SK-N-SH (cell line): Measurements from ENCODE around the gene CDC6. TPM values are rescaled to one million over a fixed set of nuclear protein-coding genes. Genes with fewer than 3 reads are reported as not detected.

ENCODE experiments used
- CTCF ChIA-PET: fragments of 300-600, 350-600 bp; formaldehyde crosslinking; extraction: SDS; loops from one replicate; lab custom pipeline; 2021; lab: Yijun Ruan, JAX
- POLR2A ChIA-PET: fragments of 350-600 bp; sonication (Branson Sonifier 250); formaldehyde crosslinking; extraction: SDS; loops from one replicate; lab custom pipeline; 2020; ENCODE audit warnings: antibody characterized with exemption, inconsistent platforms; lab: Yijun Ruan, JAX
- DNase-seq: peaks from one replicate; pipeline ENCODE4 v3.0.0; 2012
- H2AFZ ChIP-seq: fragments of 200-600 bp; sonication (generic); 2 replicates; pipeline ENCODE4 v1.8.1; 2016; ENCODE audit warnings: antibody characterized with exemption, mild to moderate bottlenecking, low read depth
- H3F3A ChIP-seq: fragments of 200-600 bp; sonication (generic); replicated peaks from 2 replicates; pipeline ENCODE3; 2016; ENCODE audit warnings: antibody characterized with exemption, mild to moderate bottlenecking; ENCODE audit not compliant: insufficient read depth
- H3K27ac ChIP-seq, 2 experiments: fragments of 200-500 bp in 1 of 2; fragments of 200-600 bp in 1 of 2; sonication (Bioruptor generic) in 1 of 2; sonication (generic), shearing (Covaris generic) in 1 of 2; 2 replicates each; pipeline versions ENCODE4 v1.5.1 to v1.6.1; 2014 to 2016; ENCODE audit warnings: low read depth in 2 of 2, inconsistent platforms in 1 of 2, low read length in 1 of 2, mild to moderate bottlenecking in 1 of 2, mixed read lengths in 1 of 2
- H3K27me3 ChIP-seq: fragments of 200-600 bp; sonication (generic), shearing (Covaris generic); 2 replicates; pipeline ENCODE4 v1.6.1; 2016; ENCODE audit warnings: mixed run types; ENCODE audit not compliant: insufficient read depth
- H3K36me3 ChIP-seq, 2 experiments: fragments of 200-500 bp in 1 of 2; fragments of 200-600 bp in 1 of 2; sonication (Bioruptor generic) in 1 of 2; sonication (generic) in 1 of 2; replicated peaks in 1 of 2; 2 replicates each; pipeline versions ENCODE3 to v1.5.1; 2014 to 2016; ENCODE audit warnings: low read length in 1 of 2, mild to moderate bottlenecking in 1 of 2; ENCODE audit not compliant: insufficient read depth in 2 of 2, control insufficient read depth in 1 of 2
- H3K4me1 ChIP-seq, 2 experiments: fragments of 200-500 bp in 1 of 2; fragments of 200-600 bp in 1 of 2; sonication (Bioruptor generic) in 1 of 2; sonication (generic), shearing (Covaris generic) in 1 of 2; 2 replicates each; pipeline versions ENCODE4 v1.5.1 to v1.6.1; 2014 to 2016; ENCODE audit warnings: low read depth in 1 of 2, low read length in 1 of 2, mixed run types in 1 of 2; ENCODE audit not compliant: insufficient read depth in 2 of 2, control insufficient read depth in 1 of 2
- H3K4me2 ChIP-seq: fragments of 200-600 bp; sonication (generic), shearing (Covaris generic); 2 replicates; pipeline ENCODE4 v1.6.1; 2017; ENCODE audit warnings: mixed run types
- H3K4me3 ChIP-seq, 2 experiments: fragments of 200-500 bp in 1 of 2; fragments of 200-600 bp in 1 of 2; sonication (Bioruptor generic) in 1 of 2; sonication (generic), shearing (Covaris generic) in 1 of 2; 2 replicates each; pipeline versions ENCODE4 v1.5.1 to v1.8.1; 2014 to 2016; ENCODE audit warnings: low read depth in 2 of 2, inconsistent platforms in 1 of 2, low read length in 1 of 2, mild to moderate bottlenecking in 1 of 2, mixed read lengths in 1 of 2, moderate library complexity in 1 of 2
- H3K79me2 ChIP-seq: fragments of 200-600 bp; sonication (generic); 2 replicates; pipeline ENCODE4 v1.8.1; 2017; ENCODE audit warnings: mild to moderate bottlenecking; ENCODE audit not compliant: insufficient read depth
- H3K9ac ChIP-seq: fragments of 200-600 bp; sonication (generic); 2 replicates; pipeline ENCODE4 v1.6.1; 2017; ENCODE audit warnings: mixed run types
- H3K9me2 ChIP-seq: fragments of 200-600 bp; sonication (generic); 2 replicates; pipeline ENCODE4 v1.6.1; 2017; ENCODE audit warnings: mixed run types
- H3K9me3 ChIP-seq: fragments of 200-600 bp; sonication (generic); 2 replicates; pipeline ENCODE4 v1.6.1; 2017; ENCODE audit warnings: mixed run types, mild to moderate bottlenecking, moderate library complexity
- H4K20me1 ChIP-seq: fragments of 200-600 bp; sonication (generic); 2 replicates; pipeline ENCODE4 v1.6.1; 2017; ENCODE audit warnings: mild to moderate bottlenecking, mixed run types; ENCODE audit not compliant: insufficient read depth
- CHD2 ChIP-seq: fragments of 150-350 bp; IDR thresholded peaks from 2 replicates; pipeline ENCODE4 v1.6.1; 2018; ENCODE audit warnings: low read length; ENCODE audit not compliant: partially characterized antibody
- FOXM1 ChIP-seq: IDR thresholded peaks from 2 replicates; pipeline ENCODE4 v1.4.0; 2012; ENCODE audit warnings: low read depth, mild to moderate bottlenecking
- GABPA ChIP-seq: IDR thresholded peaks from 2 replicates; pipeline ENCODE4 v1.4.0; 2012; ENCODE audit warnings: low read depth, mild to moderate bottlenecking
- MEF2A ChIP-seq: IDR thresholded peaks from 2 replicates; pipeline ENCODE4 v1.4.0; 2012; ENCODE audit warnings: low read depth, borderline replicate concordance
- MXI1 ChIP-seq: IDR thresholded peaks from 2 replicates; pipeline ENCODE4 v1.6.1; 2012; ENCODE audit warnings: mild to moderate bottlenecking, low read depth, low read length, improper control_type of control experiment
- NRF1 ChIP-seq: IDR thresholded peaks from 2 replicates; pipeline ENCODE4 v1.6.1; 2012; ENCODE audit warnings: low read depth, mild to moderate bottlenecking, low read length
- POLR2AphosphoS5 ChIP-seq: IDR thresholded peaks from 2 replicates; pipeline ENCODE4 v1.6.1; 2012; ENCODE audit warnings: low read depth, low read length
- RAD21 ChIP-seq: IDR thresholded peaks from 2 replicates; pipeline ENCODE4 v1.6.1; 2012; ENCODE audit warnings: mild to moderate bottlenecking, low read length
- RCOR1 ChIP-seq: fragments of 150-350 bp; IDR thresholded peaks from 2 replicates; pipeline ENCODE4 v1.6.1; 2017; ENCODE audit warnings: antibody characterized with exemption, low read length
- RFX5 ChIP-seq: IDR thresholded peaks from 2 replicates; pipeline ENCODE4 v1.6.1; 2012; ENCODE audit warnings: mild to moderate bottlenecking, improper control_type of control experiment, low read length
- SIN3A ChIP-seq: IDR thresholded peaks from 2 replicates; pipeline ENCODE4 v1.6.1; 2012; ENCODE audit warnings: low read depth, mild to moderate bottlenecking, low read length, moderate library complexity, borderline replicate concordance
- SMC3 ChIP-seq: IDR thresholded peaks from 2 replicates; pipeline ENCODE4 v1.6.1; 2012; ENCODE audit warnings: low read depth, low read length, improper control_type of control experiment
- TCF12 ChIP-seq: IDR thresholded peaks from 2 replicates; pipeline ENCODE4 v1.4.0; 2012
- TEAD4 ChIP-seq: IDR thresholded peaks from 2 replicates; pipeline ENCODE4 v1.4.0; 2012; ENCODE audit warnings: mild to moderate bottlenecking, borderline replicate concordance; ENCODE audit not compliant: insufficient read depth
- WGBS: methylation state at CpG from one replicate; pipeline ENCODE4 v1.1.6; 2017; ENCODE audit warnings: low lambda C conversion rate; 5-methylcytosine and 5-hydroxymethylcytosine counted together
- polyA plus RNA-seq, 3 experiments: library from polyadenylated mRNA; depleted of rRNA; stranded (reverse); fragments of >200 nt; gene quantifications; 2 replicates each; pipeline ENCODE4 v1.2.3, GENCODE V29; 2012
- TF ChIP-seq, protein P1 (sequence below): IDR thresholded peaks from 2 replicates; pipeline ENCODE4 v1.4.0; 2012; ENCODE audit warnings: low read depth
- TF ChIP-seq, protein P2 (sequence below): fragments of 150-350 bp; IDR thresholded peaks from 2 replicates; pipeline ENCODE4 v1.6.1; 2016; ENCODE audit warnings: mild to moderate bottlenecking, low read depth, low read length
- TF ChIP-seq, protein P3 (sequence below): fragments of 150-350 bp; IDR thresholded peaks from 2 replicates; pipeline ENCODE4 v1.6.1; 2017; ENCODE audit warnings: antibody characterized with exemption, low read length, low read depth, borderline replicate concordance

CDC6 gene
- polyA plus RNA-seq, 1 of the 3 experiments (the other 2 are of a cell fraction), result 12.7 TPM

DNA sequence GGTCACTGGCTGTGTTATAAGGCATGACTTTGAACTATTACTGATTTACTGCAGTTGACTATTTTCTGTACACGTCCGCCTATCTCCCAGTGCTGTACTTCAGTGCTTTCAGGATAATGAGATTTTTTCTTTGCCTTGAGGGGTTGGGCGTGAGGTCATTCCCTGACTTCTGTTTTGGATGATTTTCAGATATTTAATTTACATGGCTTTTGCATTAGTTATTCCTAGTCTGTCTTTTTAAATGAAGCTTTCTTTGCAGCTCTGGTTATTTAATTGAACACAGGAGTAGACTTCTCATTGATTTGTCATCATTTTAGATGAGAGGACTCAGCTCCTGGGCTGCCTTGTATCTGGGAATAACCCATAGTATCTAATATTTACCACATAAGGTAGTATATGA lies 44.9 kb upstream of the CDC6 start (continued):
- TF ChIP-seq CHD2 (peak; percentile 74), RCOR1 (peak; percentile 73; the same call in 1 of the 2 replicates), GABPA (no peak), MXI1 (no peak), RFX5 (no peak), NRF1 (no peak)
- TF ChIP-seq, protein P1, sequence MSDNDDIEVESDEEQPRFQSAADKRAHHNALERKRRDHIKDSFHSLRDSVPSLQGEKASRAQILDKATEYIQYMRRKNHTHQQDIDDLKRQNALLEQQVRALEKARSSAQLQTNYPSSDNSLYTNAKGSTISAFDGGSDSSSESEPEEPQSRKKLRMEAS, result no peak
- TF ChIP-seq, protein P2, sequence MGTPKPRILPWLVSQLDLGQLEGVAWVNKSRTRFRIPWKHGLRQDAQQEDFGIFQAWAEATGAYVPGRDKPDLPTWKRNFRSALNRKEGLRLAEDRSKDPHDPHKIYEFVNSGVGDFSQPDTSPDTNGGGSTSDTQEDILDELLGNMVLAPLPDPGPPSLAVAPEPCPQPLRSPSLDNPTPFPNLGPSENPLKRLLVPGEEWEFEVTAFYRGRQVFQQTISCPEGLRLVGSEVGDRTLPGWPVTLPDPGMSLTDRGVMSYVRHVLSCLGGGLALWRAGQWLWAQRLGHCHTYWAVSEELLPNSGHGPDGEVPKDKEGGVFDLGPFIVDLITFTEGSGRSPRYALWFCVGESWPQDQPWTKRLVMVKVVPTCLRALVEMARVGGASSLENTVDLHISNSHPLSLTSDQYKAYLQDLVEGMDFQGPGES, result no peak

DNA sequence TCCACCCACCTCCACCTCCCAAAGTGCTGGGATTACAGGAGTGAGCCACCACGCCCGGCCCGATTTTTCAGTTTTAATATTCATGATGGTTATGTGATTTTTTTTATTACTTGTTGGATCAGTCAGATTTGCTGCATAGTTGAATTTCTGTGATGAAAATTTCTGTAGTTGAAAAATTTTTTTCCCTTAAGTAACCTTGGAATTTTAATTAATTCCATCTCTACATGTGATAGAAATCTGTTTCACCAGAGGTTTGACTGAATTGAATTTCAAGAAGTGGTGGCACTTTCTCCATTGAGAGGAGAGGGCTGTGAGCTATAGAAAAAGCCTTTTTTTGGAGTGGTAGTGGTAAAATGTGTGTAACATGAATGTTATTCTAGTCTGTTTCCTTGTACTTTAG lies 43.9 kb upstream of the CDC6 start:
- H3K79me2 ChIP-seq, result peaks cover 93% of the 10 kb centered on the region
- H3K27me3 ChIP-seq, result no peaks in the 10 kb centered on the region
- 90% methylated on average over 3 of the region's 3 CpGs for WGBS
- H3K9me3 ChIP-seq, result no peaks in the 10 kb centered on the region
- H3K27ac ChIP-seq, result peak overlapping the region; percentile 58 to 78
- POLR2A ChIA-PET, result interaction anchor here (1.3 kb wide), 1 partner anchor 10 kb away, joined by 3 read pairs; no protein-coding TSS in a partner anchor
- no peak overlapping the region for H3K4me3 ChIP-seq
- no peak overlapping the region; the same call in 1 of the 2 replicates for H3K4me2 ChIP-seq
- no peak overlapping the region for H3K9ac ChIP-seq
- H4K20me1 ChIP-seq, result peaks cover 40% of the 10 kb centered on the region
- no peak for DNase-seq
- CTCF ChIA-PET, result interaction anchor here (0.8 to 1.9 kb wide), 5 partner anchors 9 to 46 kb away, joined by 3 to 7 read pairs (median 4); no protein-coding TSS in a partner anchor
- no peaks in the 10 kb centered on the region for H3K9me2 ChIP-seq
- H3K4me1 ChIP-seq, result peaks cover 15 to 19% of the 10 kb centered on the region in 2 experiments
- no peak for TF ChIP-seq FOXM1
- TF ChIP-seq POLR2AphosphoS5, result no peak
- no peak for TF ChIP-seq SMC3
- TF ChIP-seq NRF1, result no peak
- 0 out of 2 replicates have a peak, but pooled peaks have one; percentile 23 for TF ChIP-seq TEAD4
- TF ChIP-seq TCF12, result peak; percentile 70
- TF ChIP-seq, protein P1, result no peak
- TF ChIP-seq MEF2A, result no peak
- no peak for TF ChIP-seq CHD2
- TF ChIP-seq, protein P3, sequence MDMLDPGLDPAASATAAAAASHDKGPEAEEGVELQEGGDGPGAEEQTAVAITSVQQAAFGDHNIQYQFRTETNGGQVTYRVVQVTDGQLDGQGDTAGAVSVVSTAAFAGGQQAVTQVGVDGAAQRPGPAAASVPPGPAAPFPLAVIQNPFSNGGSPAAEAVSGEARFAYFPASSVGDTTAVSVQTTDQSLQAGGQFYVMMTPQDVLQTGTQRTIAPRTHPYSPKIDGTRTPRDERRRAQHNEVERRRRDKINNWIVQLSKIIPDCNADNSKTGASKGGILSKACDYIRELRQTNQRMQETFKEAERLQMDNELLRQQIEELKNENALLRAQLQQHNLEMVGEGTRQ, result no peak
- no peak for TF ChIP-seq RAD21
- no peak for TF ChIP-seq SIN3A
- TF ChIP-seq, protein P2, result no peak
- TF ChIP-seq, all 33 proteins: peak for 2
- Histone ChIP-seq H3K36me3 (no peaks in the 10 kb centered on the region), H2AFZ (no peak overlapping the region), H3F3A (peaks cover 15% of the 10 kb centered on the region)
